Activated CD4-positive, CD25-positive, alpha-beta regulatory T cell treated with anti-CD3 and anti-CD28 coated beads, Interleukin-2, amount 50 U/mL, for 24 hours (primary cell): Measurements from ENCODE around the gene BRAT1.

Experiments used
- ATAC-seq, 2 donors: fragments of 150-1000 bp; cut with Tn5 transposase; one replicate each; pipeline ENCODE4 v1.10.0; 2021; ENCODE audit warnings: mild to moderate bottlenecking in 1 of 2, moderate library complexity in 1 of 2

BRAT1 gene

GRCh38 chr7:2523461-2523936, 31.8 kb downstream of the BRAT1 start:
- no peak for ATAC-seq

GRCh38 chr7:2522780-2523433, 32.4 kb downstream of the BRAT1 start:
- ATAC-seq: no peak

GRCh38 chr7:2521952-2522591, 33.3 kb downstream of the BRAT1 start:
- peak; percentile 63 to 64 for ATAC-seq

GRCh38 chr7:2521341-2521745, 34.0 kb downstream of the BRAT1 start:
- no peak for ATAC-seq

GRCh38 chr7:2520761-2521290, 34.5 kb downstream of the BRAT1 start:
- no peak for ATAC-seq

- no peak for ATAC-seq
These were observed 35.1 kb downstream of the BRAT1 start for GRCh38 chr7:2520131-2520760.

GRCh38 chr7:2519119-2519930, 36.0 kb downstream of the BRAT1 start, which contains the start of gene LFNG:
Gene LFNG (plus strand): TSS chr7:2519774. CDS start chr7:2519862, 88 bp downstream.
- peak; percentile 74 to 75 for ATAC-seq

- no peak for ATAC-seq
These were observed 36.6 kb downstream of the BRAT1 start for GRCh38 chr7:2518737-2519118.

GRCh38 chr7:2517678-2518507, 37.4 kb downstream of the BRAT1 start:
- no peak for ATAC-seq

- no peak for ATAC-seq
These were observed 38.3 kb downstream of the BRAT1 start for GRCh38 chr7:2517026-2517425.

- ATAC-seq: no peak
These were observed 39.1 kb downstream of the BRAT1 start for GRCh38 chr7:2516194-2516555.

GRCh38 chr7:2515424-2516193, 39.7 kb downstream of the BRAT1 start:
- ATAC-seq: no peak

GRCh38 chr7:2514473-2515423, 40.6 kb downstream of the BRAT1 start:
- no peak for ATAC-seq

- ATAC-seq: no peak
These were observed 41.6 kb downstream of the BRAT1 start for GRCh38 chr7:2513702-2514101.

- ATAC-seq: no peak
These were observed 42.6 kb downstream of the BRAT1 start for GRCh38 chr7:2512713-2513112.

- ATAC-seq: peak; percentile 6 to 7
These were observed 43.1 kb downstream of the BRAT1 start for GRCh38 chr7:2512179-2512661.

- ATAC-seq: no peak
These were observed 43.6 kb downstream of the BRAT1 start for GRCh38 chr7:2511769-2512168.

GRCh38 chr7:2510909-2511768, 44.2 kb downstream of the BRAT1 start:
- ATAC-seq: peak; percentile 59 to 67
